ENCODE data around the gene TSEN54.

GRCh38 chr17:75493476-75494129 is 22.7 kb upstream of the TSEN54 start:
- TF ChIP-seq POLR2AphosphoS5 (IDR thresholded peaks at IDR 0.05) (no peak), CTCF (IDR thresholded peaks at IDR 0.05) (no peak), POLR2A (IDR thresholded peaks at IDR 0.05) (no peak)

Data from transverse colon (tissue), 4 donors.